Hepatocyte (in vitro differentiated cells): ENCODE measurements around the gene TIGD3.

Source experiments
- CTCF ChIP-seq: fragments of 200-600 bp; sonication (generic); IDR thresholded peaks from 2 replicates; pipeline ENCODE4 v1.5.1; 2016; ENCODE audit warnings: antibody characterized with exemption, mild to moderate bottlenecking; ENCODE audit not compliant: poor library complexity
- EZH2 ChIP-seq: fragments of 200-600 bp; sonication (generic); IDR thresholded peaks from 2 replicates; pipeline ENCODE4 v1.6.1; 2016; ENCODE audit warnings: antibody characterized with exemption, mild to moderate bottlenecking, borderline replicate concordance
- EZH2phosphoT487 ChIP-seq: fragments of 200-600 bp; sonication (generic); IDR thresholded peaks from one replicate; pipeline ENCODE4 v1.6.1; 2018; ENCODE audit warnings: antibody characterized with exemption, mild to moderate bottlenecking, low read depth, moderate library complexity; ENCODE audit not compliant: unreplicated experiment, severe bottlenecking

- TF ChIP-seq CTCF (no peak), EZH2phosphoT487 (no peak), EZH2 (no peak)
Measured at GRCh38 chr11:65373839-65374580, 19.5 kb downstream of the TIGD3 start.
